ENCODE data around the gene RPS14. TPM values are rescaled to one million over a fixed set of nuclear protein-coding genes. Genes with fewer than 3 reads are reported as not detected.
A peak's percentile ranks its signal among the peaks of the same experiment; 100 is the strongest.

RPS14 gene
- total and polyA plus RNA-seq, 10 of the 15 experiments (the other 5 are each of a cell fraction or from before 2014, with no cell fraction given): 2,295 to 4,047 (median 2,787) TPM

GRCh38 chr5:150412319-150413175, 37.0 kb downstream of the RPS14 start, which contains the start of gene CD74:
CD74 (minus strand) TSS chr5:150412910; CDS start chr5:150412749, 161 bp downstream.
- BruUV-seq (replicated peaks): TSS peak; percentile 65
- Histone ChIP-seq H2AFZ (ENCODE audit: control insufficient read depth, low read depth, low read length) (peak within 1 kb of the TSS; percentile 43), H3K79me2 (ENCODE audit: control insufficient read depth, insufficient read depth, low read length) (peaks cover 68% of the 10 kb centered on the region), H3K4me1 (ENCODE audit: control insufficient read depth, insufficient read depth, low read length) (peaks cover 36% of the 10 kb centered on the region), H3K9ac (ENCODE audit: control insufficient read depth, insufficient read depth, low read length) (peak within 1 kb of the TSS; percentile 100), H3K4me2 (ENCODE audit: control insufficient read depth, insufficient read depth) (peak within 1 kb of the TSS; percentile 75), H3K9me3 (replicated peaks; ENCODE audit: control insufficient read depth, insufficient read depth, low read length) (no peaks in the 10 kb centered on the region), H4K20me1 (ENCODE audit: control insufficient read depth, insufficient read depth) (peaks cover 22% of the 10 kb centered on the region), H3K4me3 (peak within 1 kb of the TSS; percentile 99), H3K27ac (ENCODE audit: control insufficient read depth, insufficient read depth) (peak within 1 kb of the TSS; percentile 100), H3K27me3 (replicated peaks in 1 of 2; ENCODE audit: control insufficient read depth in 2 of 2, insufficient read depth in 2 of 2, low read length in 1 of 2) (no peaks in the 10 kb centered on the region), H3K36me3 (ENCODE audit: control insufficient read depth in 2 of 2, insufficient read depth in 2 of 2, low read length in 1 of 2) (peaks cover 2 to 12% of the 10 kb centered on the region in 2 experiments)
- under 1% methylated on average over 20 of the region's 20 CpGs for WGBS (ENCODE audit: insufficient coverage, insufficient replicate concordance, low lambda C conversion rate, missing lambda C conversion rate)
- in situ Hi-C loops (cut with MboI): no loop called here
- CTCF ChIA-PET: interaction anchor here (0.8 to 2.7 kb wide), 6 partner anchors 10 to 77 kb away, joined by 3 to 10 read pairs (median 4); no protein-coding TSS in a partner anchor
- FAIRE-seq (peak; percentile 83), DNase-seq (ENCODE audit: low read depth, low spot score) (peak; percentile 97), ATAC-seq (peak; percentile 66)
- intact Hi-C loops (cut with micrococcal nuclease; ENCODE audit: unreplicated experiment): loop anchor here (1.0 to 10.0 kb wide), 4 partner anchors 24 to 1608 kb away; partner anchors contain the start of genes ANXA6 and RPS14
- POLR2A ChIA-PET: interaction anchor here (0.5 to 5.0 kb wide), 20 partner anchors 10 to 802 kb away, joined by 3 to 44 read pairs (median 4); partner anchors contain the start of genes RBM22 and TCOF1
- RAD21 ChIA-PET (ENCODE audit: unreplicated experiment): interaction anchor here (0.7 to 5.3 kb wide), 8 partner anchors 9 to 38 kb away, joined by 3 to 49 read pairs (median 6); no protein-coding TSS in a partner anchor
- SMC1A ChIA-PET (ENCODE audit: uncharacterized antibody, unreplicated experiment): interaction anchor here (0.6 to 3.5 kb wide), 11 partner anchors 11 to 296 kb away, joined by 3 to 23 read pairs (median 3); no protein-coding TSS in a partner anchor
- TF ChIP-seq FOS (IDR thresholded peaks at IDR 0.05; ENCODE audit: borderline replicate concordance, extremely low read depth, insufficient read length): peak; percentile 38
- TF ChIP-seq MTA2 (IDR thresholded peaks at IDR 0.05; ENCODE audit: low read depth): 0 out of 2 replicates have a peak, but pooled peaks have one; percentile 56
- TF ChIP-seq JUND (IDR thresholded peaks at IDR 0.05; ENCODE audit: low read depth, low read length): no peak
- TF ChIP-seq TARDBP (IDR thresholded peaks at IDR 0.05; ENCODE audit: borderline replicate concordance): peak; percentile 82
- peak; percentile 92 for TF ChIP-seq RELA (IDR thresholded peaks at IDR 0.05; ENCODE audit: borderline replicate concordance, partially characterized antibody)
- no peak for TF ChIP-seq NFXL1 (IDR thresholded peaks at IDR 0.05; ENCODE audit: borderline replicate concordance)
- TF ChIP-seq SIN3A (IDR thresholded peaks at IDR 0.05; ENCODE audit: low read depth, low read length): peak; percentile 75
- TF ChIP-seq ZNF274 (IDR thresholded peaks at IDR 0.05; ENCODE audit: insufficient read depth, insufficient read length): no peak
- TF ChIP-seq MTA3 (IDR thresholded peaks at IDR 0.05; ENCODE audit: borderline replicate concordance, low read length): no peak
- peak; percentile 97 for TF ChIP-seq CREM (IDR thresholded peaks at IDR 0.05; ENCODE audit: low read depth)
- TF ChIP-seq ZNF592 (IDR thresholded peaks at IDR 0.05): no peak
- TF ChIP-seq ZSCAN29 (IDR thresholded peaks at IDR 0.05): peak; percentile 68
- TF ChIP-seq PAX8 (IDR thresholded peaks at IDR 0.05): no peak
- 0 out of 2 replicates have a peak, but pooled peaks have one; percentile 14 for TF ChIP-seq SREBF1 (IDR thresholded peaks at IDR 0.05; ENCODE audit: low read length)
- TF ChIP-seq DPF2 (IDR thresholded peaks at IDR 0.05): peak; percentile 77
- no peak for TF ChIP-seq NRF1 (conservative IDR thresholded peaks at IDR 0.05; ENCODE audit: low read depth, low read length)
- no peak for TF ChIP-seq USF2 (IDR thresholded peaks at IDR 0.05; ENCODE audit: borderline replicate concordance, low read depth, low read length)
- peak; percentile 68 for TF ChIP-seq PBX3 (IDR thresholded peaks at IDR 0.05; ENCODE audit: insufficient replicate concordance, low read depth, low read length)

All from GM12878 (cell line).